ENCODE results near the gene FPGS. TPM values are rescaled to one million over a fixed set of nuclear protein-coding genes. Genes with fewer than 3 reads are reported as not detected.

Gene FPGS
- total and polyA plus RNA-seq, 7 experiments from 2014 or later: 37.3 to 123 (median 90.8) TPM

DNA sequence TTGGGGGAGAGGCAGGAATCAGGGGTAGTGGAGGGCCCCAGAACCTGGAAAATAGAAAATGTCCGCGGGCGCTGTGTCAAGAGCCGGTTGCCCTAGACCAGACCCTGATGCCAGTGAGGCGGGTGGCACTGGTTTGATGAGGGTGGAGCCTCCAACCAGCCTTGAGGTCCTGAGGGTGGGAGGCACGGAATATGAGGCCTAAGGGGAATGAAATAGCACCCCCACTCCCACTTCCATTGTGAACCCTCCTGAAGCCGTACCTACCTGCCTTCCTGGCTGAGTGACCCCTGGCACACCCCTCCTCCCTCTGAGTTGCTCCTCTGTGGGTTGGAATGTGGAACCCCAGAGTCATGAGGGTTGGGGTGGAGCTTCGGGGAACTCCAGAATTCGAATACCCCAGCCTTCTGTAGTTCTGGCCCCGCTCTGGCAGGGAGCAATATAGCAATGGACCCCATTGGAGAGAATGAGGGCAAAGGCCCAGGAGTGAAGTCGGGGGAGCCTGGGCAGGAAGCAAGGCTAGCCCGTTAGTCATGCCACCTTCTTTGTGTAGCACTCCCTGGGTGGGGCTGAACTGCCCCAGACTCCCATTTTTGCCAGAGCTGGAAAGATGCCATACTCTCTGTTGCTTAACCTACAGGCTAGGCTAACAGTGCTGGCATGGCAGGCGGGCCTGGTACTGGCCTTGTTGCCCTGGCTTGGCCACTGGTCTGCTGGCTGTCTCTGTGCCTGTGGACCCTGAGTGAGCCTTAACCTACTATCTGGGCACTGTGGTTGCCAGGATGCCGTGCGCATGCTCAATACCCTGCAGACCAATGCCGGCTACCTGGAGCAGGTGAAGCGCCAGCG is 1.0 kb downstream of the FPGS start:
- no peaks in the 10 kb centered on the region for H3K27me3 Mint-ChIP-seq

DNA sequence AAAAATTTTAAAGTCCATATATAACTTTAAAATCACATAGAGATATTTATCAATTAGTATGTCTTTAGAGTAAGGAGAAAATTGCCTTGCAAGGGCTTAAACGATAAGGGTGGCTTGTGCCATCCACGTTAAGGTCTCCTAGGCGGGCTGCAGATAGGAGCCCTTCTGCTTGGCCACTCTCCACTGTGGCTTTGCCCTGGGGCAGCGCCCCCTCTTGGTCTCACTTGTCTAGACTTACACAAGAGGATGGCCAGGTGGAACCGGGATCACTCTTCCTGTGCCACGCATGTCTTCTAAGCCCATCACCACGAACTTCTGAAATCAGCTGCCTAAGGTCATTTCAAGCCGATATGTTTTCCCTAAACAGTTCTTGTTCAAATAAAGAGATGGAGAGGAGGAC is 2.9 kb downstream of the FPGS start:
- peaks cover 0 to 10% (median 4%) of the 10 kb centered on the region in 5 donors for H3K36me3 Mint-ChIP-seq
- peak overlapping the region in 5 of 9 donors; percentile 36 to 88 (median 55) for H3K27ac Mint-ChIP-seq
- Histone ChIP-seq H3K4me1 (ENCODE audit: control insufficient read depth in 2 of 2, insufficient read depth in 2 of 2, low read length in 2 of 2) (peaks cover 12 to 17% of the 10 kb centered on the region in 2 donors), H3K9me3 (ENCODE audit: control insufficient read depth in 2 of 3, low read length in 3 of 3) (no peaks in the 10 kb centered on the region), H3K36me3 (ENCODE audit: control insufficient read depth in 2 of 3, insufficient read depth in 3 of 3, low read length in 3 of 3) (peaks cover 0 to 55% (median 14%) of the 10 kb centered on the region in 3 experiments), H3K27me3 (ENCODE audit: control insufficient read depth in 2 of 2, insufficient read depth in 2 of 2, low read length in 2 of 2) (no peaks in the 10 kb centered on the region), H3K27ac (ENCODE audit: low read depth, low read length) (peak overlapping the region; percentile 2), H3K4me3 (ENCODE audit: low read length) (no peak overlapping the region)
- peaks cover 4 to 28% (median 19%) of the 10 kb centered on the region in 7 donors for H3K4me1 Mint-ChIP-seq
- H3K9me3 Mint-ChIP-seq: peaks cover 0 to 2% (median 0%) of the 10 kb centered on the region in 11 donors
- DNase-seq: no peak
- ATAC-seq: no peak
- H3K27me3 Mint-ChIP-seq: no peaks in the 10 kb centered on the region
- CTCF ChIA-PET: interaction anchor here (1.2 kb wide), 1 partner anchor 64 kb away, joined by 4 read pairs; no protein-coding TSS in a partner anchor
- intact Hi-C loops (cut with micrococcal nuclease): no loop called here
- no peak overlapping the region for H3K4me3 Mint-ChIP-seq
- POLR2A ChIA-PET: interaction anchor here (0.6 to 2.0 kb wide), 4 partner anchors 29 to 111 kb away, joined by 3 to 6 read pairs (median 4); partner anchors contain the start of gene ST6GALNAC4

More for the DNA sequence above, 1.0 kb downstream of the FPGS start:
- Histone ChIP-seq H3K9me3 (ENCODE audit: control insufficient read depth in 2 of 3, low read length in 3 of 3) (no peaks in the 10 kb centered on the region), H3K4me1 (ENCODE audit: control insufficient read depth in 2 of 2, insufficient read depth in 2 of 2, low read length in 2 of 2) (peaks cover 12 to 17% of the 10 kb centered on the region in 2 donors), H3K36me3 (ENCODE audit: control insufficient read depth in 2 of 3, insufficient read depth in 3 of 3, low read length in 3 of 3) (peaks cover 0 to 39% (median 10%) of the 10 kb centered on the region in 3 experiments), H3K27ac (ENCODE audit: low read depth, low read length) (peak overlapping the region; percentile 93), H3K27me3 (ENCODE audit: control insufficient read depth in 2 of 2, insufficient read depth in 2 of 2, low read length in 2 of 2) (no peaks in the 10 kb centered on the region), H3K4me3 (ENCODE audit: low read length) (peak overlapping the region; percentile 81)
- Mint-ChIP-seq H3K4me1 (peaks cover 4 to 28% (median 19%) of the 10 kb centered on the region in 7 donors), H3K4me3 (peak overlapping the region; percentile 81 to 95 (median 90)), H3K9me3 (peaks cover 0 to 2% (median 0%) of the 10 kb centered on the region in 11 donors), H3K27ac (peak overlapping the region; percentile 80 to 95 (median 89)), H3K36me3 (peaks cover 0 to 10% (median 4%) of the 10 kb centered on the region in 5 donors)
- DNase-seq (peak in 2 of 9 donors; percentile 31 to 38), ATAC-seq (no peak)
- ChIA-PET CTCF (interaction anchor here (0.5 to 1.2 kb wide), 3 partner anchors 11 to 56 kb away, joined by 3 to 4 read pairs (median 3); no protein-coding TSS in a partner anchor), POLR2A (interaction anchor here (0.6 to 2.0 kb wide), 9 partner anchors 11 to 106 kb away, joined by 3 to 6 read pairs (median 4); partner anchors contain the start of genes CDK9 and ENG)
- intact Hi-C loops (cut with micrococcal nuclease): loop anchor here (1.0 to 5.0 kb wide), 4 partner anchors 32 to 113 kb away; partner anchors contain the start of genes ENG (in 1 of the 2) and ST6GALNAC4 (in 1 of the 2)

DNA sequence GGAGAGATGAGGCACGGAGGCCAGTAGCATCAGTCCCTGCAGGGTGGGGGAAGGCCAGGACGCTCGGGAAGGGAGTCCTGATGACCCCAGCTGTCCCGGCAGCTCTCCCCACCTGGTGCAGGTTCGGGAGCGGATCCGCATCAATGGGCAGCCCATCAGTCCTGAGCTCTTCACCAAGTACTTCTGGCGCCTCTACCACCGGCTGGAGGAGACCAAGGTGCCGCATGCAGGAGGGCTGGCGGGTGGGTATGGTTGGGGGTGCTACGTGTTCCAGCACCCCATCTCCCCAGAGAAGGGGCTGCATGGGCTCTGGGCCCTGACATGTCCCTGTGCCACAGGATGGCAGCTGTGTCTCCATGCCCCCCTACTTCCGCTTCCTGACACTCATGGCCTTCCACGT is 4.2 kb downstream of the FPGS start:
- peak overlapping the region in 1 of 9 donors; percentile 63 for H3K27ac Mint-ChIP-seq
- intact Hi-C loops (cut with micrococcal nuclease): no loop called here

DNA sequence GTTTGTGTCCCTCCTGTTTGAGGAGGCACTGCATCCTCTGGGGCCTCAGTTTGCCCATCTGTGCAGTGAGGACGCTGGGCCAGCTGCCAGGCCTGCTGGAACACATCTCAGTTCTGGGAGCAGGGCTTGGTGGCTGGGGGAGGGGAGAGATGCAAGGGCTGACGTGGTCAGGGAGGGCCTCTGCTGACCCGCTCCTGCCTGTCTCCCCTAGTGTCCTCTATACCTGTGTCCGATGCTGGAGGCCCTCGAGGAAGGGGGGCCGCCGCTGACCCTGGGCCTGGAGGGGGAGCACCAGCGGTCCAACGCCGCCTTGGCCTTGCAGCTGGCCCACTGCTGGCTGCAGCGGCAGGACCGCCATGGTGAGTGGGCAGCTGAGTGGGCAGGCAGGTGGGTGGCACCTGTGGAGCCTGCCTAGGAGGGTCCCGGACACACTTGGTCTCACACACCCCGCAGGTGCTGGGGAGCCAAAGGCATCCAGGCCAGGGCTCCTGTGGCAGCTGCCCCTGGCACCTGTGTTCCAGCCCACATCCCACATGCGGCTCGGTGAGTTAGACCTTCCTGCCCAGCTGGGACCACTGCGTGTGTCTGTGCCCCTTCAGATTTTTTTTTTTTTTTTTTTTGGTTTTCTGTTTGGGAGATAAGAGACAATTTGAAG is 5.8 kb downstream of the FPGS start:
- H3K36me3 Mint-ChIP-seq: peaks cover 0 to 19% (median 4%) of the 10 kb centered on the region in 5 donors
- no peak for DNase-seq
- intact Hi-C loops (cut with micrococcal nuclease): no loop called here
- H3K4me1 Mint-ChIP-seq: peaks cover 3 to 20% (median 12%) of the 10 kb centered on the region in 7 donors
- Histone ChIP-seq H3K4me3 (ENCODE audit: low read length) (no peak overlapping the region), H3K27ac (ENCODE audit: low read depth, low read length) (no peak overlapping the region), H3K36me3 (ENCODE audit: control insufficient read depth in 2 of 3, insufficient read depth in 3 of 3, low read length in 3 of 3) (peaks cover 0 to 70% (median 14%) of the 10 kb centered on the region in 3 experiments), H3K4me1 (ENCODE audit: control insufficient read depth in 2 of 2, insufficient read depth in 2 of 2, low read length in 2 of 2) (peaks cover 10 to 11% of the 10 kb centered on the region in 2 donors), H3K9me3 (ENCODE audit: control insufficient read depth in 2 of 3, low read length in 3 of 3) (no peaks in the 10 kb centered on the region), H3K27me3 (ENCODE audit: control insufficient read depth in 2 of 2, insufficient read depth in 2 of 2, low read length in 2 of 2) (no peaks in the 10 kb centered on the region)
- POLR2A ChIA-PET: interaction anchor here (0.6 to 1.0 kb wide), 3 partner anchors 10 to 87 kb away, joined by 3 to 5 read pairs (median 3); no protein-coding TSS in a partner anchor
- H3K4me3 Mint-ChIP-seq: no peak overlapping the region
- CTCF ChIA-PET: interaction anchor here (0.6 to 1.3 kb wide), 3 partner anchors 73 to 256 kb away, joined by 4 to 7 read pairs (median 5); partner anchors contain the start of gene TOR2A
- no peaks in the 10 kb centered on the region for H3K27me3 Mint-ChIP-seq
- no peak for ATAC-seq
- no peak overlapping the region for H3K27ac Mint-ChIP-seq
- peaks cover 0 to 2% (median 0%) of the 10 kb centered on the region in 11 donors for H3K9me3 Mint-ChIP-seq

More for the DNA sequence above, 4.2 kb downstream of the FPGS start:
- H3K36me3 ChIP-seq (ENCODE audit: control insufficient read depth in 2 of 3, insufficient read depth in 3 of 3, low read length in 3 of 3): peaks cover 0 to 62% (median 14%) of the 10 kb centered on the region in 3 experiments
- peaks cover 12 to 17% of the 10 kb centered on the region in 2 donors for H3K4me1 ChIP-seq (ENCODE audit: control insufficient read depth in 2 of 2, insufficient read depth in 2 of 2, low read length in 2 of 2)
- ATAC-seq (no peak), DNase-seq (no peak)
- H3K9me3 ChIP-seq (ENCODE audit: control insufficient read depth in 2 of 3, low read length in 3 of 3): no peaks in the 10 kb centered on the region
- Mint-ChIP-seq H3K4me3 (no peak overlapping the region), H3K27me3 (no peaks in the 10 kb centered on the region), H3K4me1 (peaks cover 4 to 23% (median 17%) of the 10 kb centered on the region in 7 donors), H3K36me3 (peaks cover 0 to 10% (median 4%) of the 10 kb centered on the region in 5 donors), H3K9me3 (peaks cover 0 to 2% (median 0%) of the 10 kb centered on the region in 11 donors)
- no peak overlapping the region for H3K27ac ChIP-seq (ENCODE audit: low read depth, low read length)
- ChIA-PET CTCF (interaction anchor here (1.2 kb wide), 1 partner anchor 63 kb away, joined by 4 read pairs; no protein-coding TSS in a partner anchor), POLR2A (no interaction called here)
- no peaks in the 10 kb centered on the region for H3K27me3 ChIP-seq (ENCODE audit: control insufficient read depth in 2 of 2, insufficient read depth in 2 of 2, low read length in 2 of 2)
- H3K4me3 ChIP-seq (ENCODE audit: low read length): no peak overlapping the region

DNA sequence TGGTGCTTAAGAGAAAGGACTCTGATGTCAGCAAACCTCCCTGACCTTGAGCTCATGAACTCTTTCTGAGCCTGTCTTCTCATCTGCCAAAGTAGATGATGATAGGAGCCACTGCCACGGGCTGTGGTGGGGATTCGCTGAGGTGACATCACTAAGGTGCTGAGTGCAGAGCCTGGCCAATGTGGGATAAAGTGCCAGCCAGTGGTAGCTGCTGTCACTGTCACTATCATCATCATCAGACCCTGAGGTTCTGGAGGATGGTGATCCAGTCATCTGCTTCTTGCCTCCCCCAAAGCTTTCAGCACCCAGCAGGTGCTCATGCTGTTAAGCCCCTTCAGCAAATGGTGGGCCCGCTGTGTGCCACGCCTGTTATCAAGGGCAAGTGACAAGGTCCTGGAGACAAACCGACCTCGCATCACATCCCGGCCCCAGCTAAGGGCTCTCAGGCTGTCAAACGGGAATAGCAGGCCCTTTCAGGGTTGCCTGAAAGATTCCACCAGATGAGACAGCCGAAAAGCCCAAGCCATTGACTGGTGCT is 6.4 kb downstream of the FPGS start:
- H3K36me3 Mint-ChIP-seq: peaks cover 0 to 19% (median 4%) of the 10 kb centered on the region in 5 donors
- peaks cover 3 to 15% (median 8%) of the 10 kb centered on the region in 7 donors for H3K4me1 Mint-ChIP-seq
- no peaks in the 10 kb centered on the region for H3K9me3 ChIP-seq (ENCODE audit: control insufficient read depth in 2 of 3, low read length in 3 of 3)
- H3K27me3 ChIP-seq (ENCODE audit: control insufficient read depth in 2 of 2, insufficient read depth in 2 of 2, low read length in 2 of 2): no peaks in the 10 kb centered on the region
- DNase-seq (no peak), ATAC-seq (no peak)
- intact Hi-C loops (cut with micrococcal nuclease): no loop called here
- no peak overlapping the region for H3K4me3 ChIP-seq (ENCODE audit: low read length)
- ChIA-PET POLR2A (interaction anchor here (0.6 to 1.0 kb wide), 4 partner anchors 9 to 109 kb away, joined by 3 to 5 read pairs (median 3); no protein-coding TSS in a partner anchor), CTCF (interaction anchor here (0.6 to 1.3 kb wide), 3 partner anchors 74 to 256 kb away, joined by 4 to 7 read pairs (median 5); partner anchors contain the start of gene TOR2A)
- H3K4me3 Mint-ChIP-seq: no peak overlapping the region
- H3K9me3 Mint-ChIP-seq: peaks cover 0 to 2% (median 0%) of the 10 kb centered on the region in 11 donors
- peaks cover 0 to 76% (median 14%) of the 10 kb centered on the region in 3 experiments for H3K36me3 ChIP-seq (ENCODE audit: control insufficient read depth in 2 of 3, insufficient read depth in 3 of 3, low read length in 3 of 3)
- no peak overlapping the region for H3K27ac ChIP-seq (ENCODE audit: low read depth, low read length)
- no peaks in the 10 kb centered on the region for H3K27me3 Mint-ChIP-seq
- peak overlapping the region in 1 of 9 donors; percentile 28 for H3K27ac Mint-ChIP-seq
- peaks cover 4 to 5% of the 10 kb centered on the region in 2 donors for H3K4me1 ChIP-seq (ENCODE audit: control insufficient read depth in 2 of 2, insufficient read depth in 2 of 2, low read length in 2 of 2)
